AG04449 (cell line): ENCODE measurements around the gene SLC23A2.
"Not testable (repeated sequence)": the region's sequence is repeated elsewhere in the genome, so short reads cannot be mapped to it uniquely, and the experiment has no call there.

Experiments
- CTCF ChIA-PET: fragments of 350-600 bp; formaldehyde crosslinking; extraction: SDS; loops from one replicate; lab custom pipeline; 2021; ENCODE audit warnings: antibody characterized with exemption; lab: Yijun Ruan, JAX
- POLR2A ChIA-PET: fragments of 400-600, 350-600 bp; formaldehyde crosslinking; extraction: SDS; loops from one replicate; lab custom pipeline; 2020; ENCODE audit warnings: antibody characterized with exemption, inconsistent platforms; lab: Yijun Ruan, JAX
- DNase-seq: peaks from one replicate; pipeline ENCODE4 v3.0.0-alpha.2; 2010; ENCODE audit warnings: low read depth, low spot score
- H3K4me3 ChIP-seq: 2 replicates; pipeline ENCODE4 v1.5.1; 2011; ENCODE audit warnings: low read depth, mild to moderate bottlenecking, control low read depth, low read length
- CTCF ChIP-seq: IDR thresholded peaks from one replicate; pipeline ENCODE4 v1.5.1; 2011; ENCODE audit warnings: mild to moderate bottlenecking, moderate library complexity, low read length, control low read depth, inconsistent platforms; ENCODE audit not compliant: insufficient read depth; ENCODE audit errors: missing control alignments

SLC23A2 gene

GRCh38 chr20:5031206-5031557, 29.9 kb upstream of the SLC23A2 start:
- ChIA-PET CTCF (no interaction called here), POLR2A (no interaction called here)
- no peak for DNase-seq
- TF ChIP-seq CTCF: no peak
- H3K4me3 ChIP-seq: no peak overlapping the region

GRCh38 chr20:5030348-5031205, 29.3 kb upstream of the SLC23A2 start:
- no peak overlapping the region for H3K4me3 ChIP-seq
- no peak for TF ChIP-seq CTCF
- POLR2A ChIA-PET: interaction anchor here (1.2 kb wide), 1 partner anchor 35 kb away, joined by 3 read pairs; no protein-coding TSS in a partner anchor
- DNase-seq: no peak
- CTCF ChIA-PET: no interaction called here

- DNase-seq, POLR2A ChIA-PET, CTCF ChIA-PET, H3K4me3 ChIP-seq: not testable (repeated sequence)
Observed at GRCh38 chr20:5028258-5029059, 27.1 kb upstream of the SLC23A2 start.

- CTCF ChIA-PET: no interaction called here
- DNase-seq: no peak
- POLR2A ChIA-PET: no interaction called here
- H3K4me3 ChIP-seq: no peak overlapping the region
- no peak for TF ChIP-seq CTCF
Observed at GRCh38 chr20:5024982-5025381, 23.7 kb upstream of the SLC23A2 start.

- no peak overlapping the region for H3K4me3 ChIP-seq
- DNase-seq: no peak
- ChIA-PET POLR2A (no interaction called here), CTCF (no interaction called here)
- no peak for TF ChIP-seq CTCF
Observed at GRCh38 chr20:5024103-5024502, 22.8 kb upstream of the SLC23A2 start.

- CTCF ChIA-PET, POLR2A ChIA-PET: not testable (repeated sequence)
Observed at GRCh38 chr20:5023171-5023570, 21.9 kb upstream of the SLC23A2 start.

GRCh38 chr20:5020760-5021159, 19.4 kb upstream of the SLC23A2 start:
- ChIA-PET POLR2A (no interaction called here), CTCF (no interaction called here)
- H3K4me3 ChIP-seq: no peak overlapping the region
- TF ChIP-seq CTCF: no peak
- no peak for DNase-seq

More at GRCh38 chr20:5023171-5023570, 21.9 kb upstream of the SLC23A2 start:
- not testable (repeated sequence) for DNase-seq, H3K4me3 ChIP-seq
